Transverse colon (tissue), 4 donors: ENCODE results near the gene SLK. TPM values are rescaled to one million over a fixed set of nuclear protein-coding genes. Genes with fewer than 3 reads are reported as not detected.

Source experiments
- DNase-seq: peaks from one replicate; pipeline ENCODE4 v3.0.0-alpha.2; 2019
- H3K27ac ChIP-seq, 4 donors: fragments of 200-600 bp; sonication (generic); 2 replicates each; pipeline ENCODE4 v1.5.1; 2016 to 2018; ENCODE audit warnings: inconsistent platforms in 4 of 4
- H3K27me3 ChIP-seq: fragments of 200-600 bp; sonication (generic); 2 replicates; pipeline ENCODE4 v1.5.1; 2017; ENCODE audit warnings: inconsistent platforms
- H3K36me3 ChIP-seq, 4 donors: fragments of 200-600 bp; sonication (generic); 2 replicates each; pipeline ENCODE4 v1.5.1; 2017 to 2019; ENCODE audit warnings: inconsistent platforms in 4 of 4
- H3K4me1 ChIP-seq, 4 donors: fragments of 200-600 bp; sonication (generic); 2 replicates each; pipeline ENCODE4 v1.5.1; 2017 to 2020; ENCODE audit warnings: inconsistent platforms in 4 of 4
- H3K4me3 ChIP-seq, 4 donors: fragments of 200-600 bp; sonication (generic); 1 replicate in 1 of 4; 2 replicates in 3 of 4; pipeline versions ENCODE4 v1.5.1 to v1.6.1; 2017 to 2019; ENCODE audit warnings: inconsistent platforms in 4 of 4
- H3K9me3 ChIP-seq, 2 donors: fragments of 200-600 bp; sonication (generic); 2 replicates each; pipeline ENCODE4 v1.5.1; 2017 to 2019; ENCODE audit warnings: inconsistent platforms in 2 of 2
- EP300 ChIP-seq: sonication (generic); formaldehyde crosslinking; IDR thresholded peaks from one replicate; pipeline ENCODE4 v1.6.1; 2017; ENCODE audit warnings: antibody characterized with exemption, low read depth
- POLR2A ChIP-seq: fragments of 450-650 bp; IDR thresholded peaks from one replicate; pipeline ENCODE4 v1.6.1; 2016; ENCODE audit warnings: antibody characterized with exemption, mild to moderate bottlenecking, moderate library complexity
- POLR2AphosphoS5 ChIP-seq, 3 donors: sonication (generic); formaldehyde crosslinking; IDR thresholded peaks; one replicate each; pipeline ENCODE4 v1.6.1; 2016; ENCODE audit warnings: antibody characterized with exemption in 3 of 3
- WGBS, 2 donors: methylation state at CpG; one replicate each; pipeline ENCODE4 v1.1.5; 2018; ENCODE audit warnings: low coverage in 1 of 2; 5-methylcytosine and 5-hydroxymethylcytosine counted together
- in situ Hi-C, 4 donors: fragments of 200-750 bp; cut with MboI; loops; one replicate each; pipeline versions ENCODE4 v1.15.0 to v1.15.1; 2017; ENCODE audit warnings: low sequenced_read_pairs in 3 of 4, low pct_ligation_motif_present in 1 of 4, low pct_unique_long_range_greater_than_20kb in 1 of 4
- intact Hi-C: fragments of 100-400 bp; cut with DNase I; formaldehyde crosslinking; loops from one replicate; pipeline ENCODE4 v1.15.1; 2023; ENCODE audit warnings: low total_unique reads
- total RNA-seq, 4 donors: library from RNA; depleted of rRNA; stranded (reverse); fragments of >200 nt; gene quantifications; one replicate each; pipeline ENCODE4 v1.1.0, GENCODE V29; 2016
- TF ChIP-seq, protein P1 (sequence below), 5 experiments: fragments of 200-600 bp in 3 of 5; fragments of 450-650 bp in 2 of 5; sonication (generic) in 3 of 5; IDR thresholded peaks; 1 replicate in 2 of 5; 2 replicates in 3 of 5; pipeline ENCODE4 v1.5.1; 2016 to 2017; ENCODE audit warnings: antibody characterized with exemption in 5 of 5, inconsistent platforms in 3 of 5, mild to moderate bottlenecking in 2 of 5, moderate library complexity in 1 of 5

Gene SLK
- total RNA-seq, 4 donors from 2014 or later: 33.2 to 76.4 (median 55.7) TPM

DNA sequence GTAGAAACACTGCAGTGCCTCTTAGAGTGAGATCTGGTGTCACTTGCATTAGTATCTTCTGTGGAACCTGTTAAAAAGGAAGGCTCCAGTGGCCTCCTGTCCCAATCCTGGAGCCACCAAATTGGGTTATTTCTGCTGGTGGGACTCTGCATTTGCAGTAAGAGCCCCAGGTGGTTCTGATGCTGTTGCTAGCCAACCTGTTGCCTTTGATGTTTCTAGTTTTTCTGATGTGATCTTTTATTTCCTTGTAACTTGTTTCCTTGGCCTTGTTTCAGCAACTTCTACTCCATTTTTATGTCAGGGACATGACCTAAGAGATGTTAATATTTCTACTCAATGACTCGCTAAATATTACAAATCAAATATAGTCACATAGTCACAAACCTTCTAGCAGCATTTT, 36.5 kb upstream of the SLK start:
- Histone ChIP-seq H3K27ac (no peak overlapping the region), H3K27me3 (no peaks in the 10 kb centered on the region), H3K4me1 (peaks cover 0 to 11% (median 5%) of the 10 kb centered on the region in 4 donors), H3K36me3 (no peaks in the 10 kb centered on the region), H3K4me3 (no peak overlapping the region), H3K9me3 (no peaks in the 10 kb centered on the region)
- 100% methylated on average over 1 of the region's 1 CpG for WGBS, 2 donors
- no peak for DNase-seq
- TF ChIP-seq EP300 (no peak), POLR2AphosphoS5 (IDR thresholded peaks at IDR 0.05) (no peak), POLR2A (no peak)
- TF ChIP-seq, protein P1, sequence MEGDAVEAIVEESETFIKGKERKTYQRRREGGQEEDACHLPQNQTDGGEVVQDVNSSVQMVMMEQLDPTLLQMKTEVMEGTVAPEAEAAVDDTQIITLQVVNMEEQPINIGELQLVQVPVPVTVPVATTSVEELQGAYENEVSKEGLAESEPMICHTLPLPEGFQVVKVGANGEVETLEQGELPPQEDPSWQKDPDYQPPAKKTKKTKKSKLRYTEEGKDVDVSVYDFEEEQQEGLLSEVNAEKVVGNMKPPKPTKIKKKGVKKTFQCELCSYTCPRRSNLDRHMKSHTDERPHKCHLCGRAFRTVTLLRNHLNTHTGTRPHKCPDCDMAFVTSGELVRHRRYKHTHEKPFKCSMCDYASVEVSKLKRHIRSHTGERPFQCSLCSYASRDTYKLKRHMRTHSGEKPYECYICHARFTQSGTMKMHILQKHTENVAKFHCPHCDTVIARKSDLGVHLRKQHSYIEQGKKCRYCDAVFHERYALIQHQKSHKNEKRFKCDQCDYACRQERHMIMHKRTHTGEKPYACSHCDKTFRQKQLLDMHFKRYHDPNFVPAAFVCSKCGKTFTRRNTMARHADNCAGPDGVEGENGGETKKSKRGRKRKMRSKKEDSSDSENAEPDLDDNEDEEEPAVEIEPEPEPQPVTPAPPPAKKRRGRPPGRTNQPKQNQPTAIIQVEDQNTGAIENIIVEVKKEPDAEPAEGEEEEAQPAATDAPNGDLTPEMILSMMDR (IDR thresholded peaks at IDR 0.05): no peak
- intact Hi-C loops (no loop called here), in situ Hi-C loops (no loop called here)

- intact Hi-C loops: no loop called here
- TF ChIP-seq, protein P1 (IDR thresholded peaks at IDR 0.05): no peak
- TF ChIP-seq EP300 (no peak), POLR2AphosphoS5 (IDR thresholded peaks at IDR 0.05) (no peak), POLR2A (no peak)
- Histone ChIP-seq H3K9me3 (no peaks in the 10 kb centered on the region), H3K4me1 (peaks cover 0 to 11% (median 5%) of the 10 kb centered on the region in 4 donors), H3K36me3 (no peaks in the 10 kb centered on the region), H3K4me3 (no peak overlapping the region), H3K27me3 (no peaks in the 10 kb centered on the region), H3K27ac (no peak overlapping the region)
- in situ Hi-C loops: no loop called here
- DNase-seq: no peak
- 89 to 96% methylated on average over 4 to 6 of the region's 6 CpGs for WGBS, 2 donors
These were observed 36.1 kb upstream of the SLK start for GRCh38 chr10:103930881-103931280.

DNA sequence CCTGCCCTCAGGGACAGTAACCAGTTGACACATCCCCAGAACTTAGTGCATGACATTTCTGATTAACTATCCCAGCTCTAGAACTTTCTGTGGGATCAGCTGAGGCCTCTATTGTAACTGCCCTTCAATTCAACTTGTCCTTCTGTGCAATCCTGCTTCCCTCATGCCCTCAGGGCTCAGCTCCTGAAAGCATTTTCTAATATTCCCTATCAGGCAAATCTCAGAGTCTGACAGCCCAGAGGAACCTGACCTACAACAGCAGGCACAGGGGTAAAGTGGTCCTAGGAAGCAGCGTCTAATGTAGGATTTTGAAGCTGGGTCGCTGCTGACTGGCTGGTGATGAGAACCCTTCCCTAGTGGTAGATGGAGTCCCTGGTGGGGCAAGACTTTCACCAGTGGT, 35.3 kb upstream of the SLK start:
- no peak overlapping the region for H3K4me3 ChIP-seq
- intact Hi-C loops (no loop called here), in situ Hi-C loops (no loop called here)
- no peaks in the 10 kb centered on the region for H3K27me3 ChIP-seq
- DNase-seq: no peak
- no peaks in the 10 kb centered on the region for H3K9me3 ChIP-seq
- H3K36me3 ChIP-seq: no peaks in the 10 kb centered on the region
- H3K27ac ChIP-seq: no peak overlapping the region
- H3K4me1 ChIP-seq: peaks cover 0 to 5% (median 2%) of the 10 kb centered on the region in 4 donors
- 95% methylated on average over 2 of the region's 2 CpGs; no CpG with 5 or more reads in 1 of the 2 donors for WGBS, 2 donors
- no peak for TF ChIP-seq POLR2A
- TF ChIP-seq POLR2AphosphoS5 (IDR thresholded peaks at IDR 0.05): no peak
- TF ChIP-seq EP300: no peak
- TF ChIP-seq, protein P1 (IDR thresholded peaks at IDR 0.05): no peak

DNA sequence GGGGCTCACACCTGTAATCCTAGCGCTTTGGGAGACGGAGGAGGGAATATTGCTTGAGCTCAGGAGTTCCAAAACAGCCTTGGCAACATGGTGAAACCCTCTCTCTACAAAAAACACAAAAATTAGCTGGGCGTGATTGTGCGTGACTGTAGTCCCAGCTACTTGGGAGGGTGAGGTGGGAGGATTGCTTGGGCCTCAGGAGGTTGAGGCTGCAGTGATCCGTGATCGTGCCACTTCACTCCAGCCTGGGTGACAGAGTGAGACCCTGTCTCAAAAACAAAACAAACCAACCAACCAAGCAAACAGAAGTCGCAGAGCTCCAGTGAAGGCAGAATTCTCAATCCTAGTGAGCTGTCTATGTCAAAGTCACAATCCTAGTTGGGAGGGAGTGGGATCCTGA, 34.7 kb upstream of the SLK start:
- Histone ChIP-seq H3K9me3 (no peaks in the 10 kb centered on the region), H3K27ac (no peak overlapping the region), H3K4me1 (peaks cover 0 to under 1% (median 0%) of the 10 kb centered on the region in 4 donors), H3K27me3 (no peaks in the 10 kb centered on the region), H3K36me3 (no peaks in the 10 kb centered on the region), H3K4me3 (no peak overlapping the region)
- TF ChIP-seq POLR2A: no peak
- TF ChIP-seq, protein P1 (IDR thresholded peaks at IDR 0.05): no peak
- no peak for TF ChIP-seq POLR2AphosphoS5 (IDR thresholded peaks at IDR 0.05)
- TF ChIP-seq EP300: no peak
- no peak for DNase-seq
- intact Hi-C loops (no loop called here), in situ Hi-C loops (no loop called here)
- WGBS, 2 donors: 94 to 100% methylated on average over 3 to 7 of the region's 7 CpGs
